WTC11 (cell line): Measurements from ENCODE around the gene OR4E1. TPM values are rescaled to one million over a fixed set of nuclear protein-coding genes. Genes with fewer than 3 reads are reported as not detected.

Source experiments
- ATAC-seq: fragments of 200-7000 bp; cut with Tn5 transposase; 2 replicates; pipeline ENCODE4 v1.10.0; 2021; ENCODE audit warnings: mild to moderate bottlenecking, moderate library complexity
- CTCF ChIA-PET: fragments of 300-600 bp; sonication (Branson Sonifier 250); formaldehyde crosslinking; loops from one replicate; lab custom pipeline; 2021; ENCODE audit warnings: antibody characterized with exemption; lab: Charles Lee
- POLR2A ChIA-PET: fragments of 350-600 bp; sonication (Branson Sonifier 250); formaldehyde crosslinking; loops from one replicate; lab custom pipeline; 2021; ENCODE audit warnings: antibody characterized with exemption; lab: Charles Lee
- DNase-seq: peaks from one replicate; pipeline ENCODE4 v3.0.0; 2021; ENCODE audit warnings: low spot score
- H3K27ac Mint-ChIP-seq: 2 replicates; pipeline ENCODE4 v1.8.0; 2021; ENCODE audit warnings: mixed read lengths
- H3K27me3 Mint-ChIP-seq: 2 replicates; pipeline ENCODE4 v1.8.0; 2021; ENCODE audit warnings: low read depth, mild to moderate bottlenecking, moderate library complexity, mixed read lengths
- H3K36me3 Mint-ChIP-seq: 2 replicates; pipeline ENCODE4 v1.8.0; 2021; ENCODE audit warnings: mixed read lengths
- H3K4me1 Mint-ChIP-seq: 2 replicates; pipeline ENCODE4 v1.8.0; 2022; ENCODE audit warnings: mixed read lengths
- H3K4me3 Mint-ChIP-seq: 2 replicates; pipeline ENCODE4 v1.8.0; 2021; ENCODE audit warnings: mild to moderate bottlenecking, moderate library complexity, mixed read lengths
- H3K9me3 Mint-ChIP-seq: 2 replicates; pipeline ENCODE4 v1.8.0; 2021; ENCODE audit warnings: mixed read lengths
- ATF6 ChIP-seq: sonication (generic); formaldehyde crosslinking; IDR thresholded peaks from 2 replicates; pipeline ENCODE4 v1.8.1; 2023; ENCODE audit warnings: mild to moderate bottlenecking, missing genetic modification reagents
- CREB1 ChIP-seq: sonication (generic); formaldehyde crosslinking; IDR thresholded peaks from 2 replicates; pipeline ENCODE4 v1.8.0; 2023; ENCODE audit warnings: mild to moderate bottlenecking, missing genetic modification reagents
- CTCF ChIP-seq: fragments of 200-600 bp; IDR thresholded peaks from 2 replicates; pipeline ENCODE4 v1.8.0; 2022; ENCODE audit warnings: antibody characterized with exemption
- ESRRA ChIP-seq: sonication (generic); formaldehyde crosslinking; IDR thresholded peaks from 2 replicates; pipeline ENCODE4 v1.8.1; 2022; ENCODE audit warnings: mild to moderate bottlenecking, missing genetic modification reagents, borderline replicate concordance
- FOXP1 ChIP-seq: sonication (generic); formaldehyde crosslinking; IDR thresholded peaks from 2 replicates; pipeline ENCODE4 v1.8.0; 2022; ENCODE audit warnings: missing genetic modification reagents, mild to moderate bottlenecking, moderate library complexity, borderline replicate concordance
- GRHL2 ChIP-seq: fragments of 250-450 bp; sonication (Bioruptor Pico); IDR thresholded peaks from 2 replicates; pipeline ENCODE4 v1.8.0; 2022; ENCODE audit warnings: mild to moderate bottlenecking, moderate library complexity; ENCODE audit not compliant: insufficient replicate concordance, severe bottlenecking
- JUN ChIP-seq: sonication (generic); formaldehyde crosslinking; IDR thresholded peaks from 2 replicates; pipeline ENCODE4 v1.8.0; 2023; ENCODE audit warnings: mild to moderate bottlenecking, missing genetic modification reagents
- NFE2L1 ChIP-seq: sonication (generic); formaldehyde crosslinking; IDR thresholded peaks from 2 replicates; pipeline ENCODE4 v1.8.1; 2023; ENCODE audit warnings: missing genetic modification reagents
- NR1H2 ChIP-seq: sonication (generic); formaldehyde crosslinking; IDR thresholded peaks from 2 replicates; pipeline ENCODE4 v1.9.0; 2021; ENCODE audit warnings: mild to moderate bottlenecking, moderate library complexity, missing genetic modification reagents
- NR2C2 ChIP-seq: sonication (generic); formaldehyde crosslinking; IDR thresholded peaks from 2 replicates; pipeline ENCODE4 v1.8.0; 2022; ENCODE audit warnings: mild to moderate bottlenecking, missing genetic modification reagents
- NR3C1 ChIP-seq: sonication (generic); formaldehyde crosslinking; conservative IDR thresholded peaks from 2 replicates; pipeline ENCODE4 v1.8.1; 2023; ENCODE audit warnings: low read depth, mild to moderate bottlenecking, missing genetic modification reagents
- PRRX2 ChIP-seq: fragments of 250-450 bp; sonication (Bioruptor Pico); IDR thresholded peaks from 2 replicates; pipeline ENCODE4 v1.8.0; 2021; ENCODE audit warnings: mild to moderate bottlenecking
- RELA ChIP-seq: sonication (generic); formaldehyde crosslinking; IDR thresholded peaks from 2 replicates; pipeline ENCODE4 v1.8.1; 2022; ENCODE audit warnings: missing genetic modification reagents, mild to moderate bottlenecking, borderline replicate concordance
- RORB ChIP-seq: fragments of 250-450 bp; sonication (Bioruptor Pico); IDR thresholded peaks from 2 replicates; pipeline ENCODE4 v1.9.0; 2021; ENCODE audit warnings: mild to moderate bottlenecking
- SMAD4 ChIP-seq: sonication (generic); formaldehyde crosslinking; IDR thresholded peaks from 2 replicates; pipeline ENCODE4 v1.8.0; 2022; ENCODE audit warnings: mild to moderate bottlenecking, missing genetic modification reagents
- TCF7 ChIP-seq: sonication (generic); formaldehyde crosslinking; IDR thresholded peaks from 2 replicates; pipeline ENCODE4 v1.8.0; 2022; ENCODE audit warnings: mild to moderate bottlenecking, low read depth, missing genetic modification reagents, moderate library complexity
- ZNF317 ChIP-seq: sonication (generic); formaldehyde crosslinking; IDR thresholded peaks from 2 replicates; pipeline ENCODE4 v1.8.1; 2023; ENCODE audit warnings: low read depth, mild to moderate bottlenecking, moderate library complexity, missing genetic modification reagents, borderline replicate concordance
- ZNF423 ChIP-seq: fragments of 250-450 bp; sonication (Bioruptor Pico); IDR thresholded peaks from 2 replicates; pipeline ENCODE4 v2.1.2; 2022; ENCODE audit warnings: mild to moderate bottlenecking, moderate library complexity
- total RNA-seq: library from RNA; stranded (reverse); gene quantifications from 3 replicates; pipeline ENCODE4 v1.2.3, GENCODE V29; 2021
- TF ChIP-seq, protein P1 (sequence below): sonication (generic); formaldehyde crosslinking; conservative IDR thresholded peaks from 2 replicates; pipeline ENCODE4 v1.8.1; 2023; ENCODE audit warnings: mild to moderate bottlenecking, low read depth, missing genetic modification reagents, moderate library complexity
- TF ChIP-seq, protein P2 (sequence below): fragments of 250-450 bp; sonication (Bioruptor Pico); IDR thresholded peaks from 2 replicates; pipeline ENCODE4 v2.1.2; 2022; ENCODE audit warnings: mild to moderate bottlenecking, moderate library complexity
- TF ChIP-seq, protein P3 (sequence below): sonication (generic); formaldehyde crosslinking; IDR thresholded peaks from 2 replicates; pipeline ENCODE4 v1.8.0; 2022; ENCODE audit warnings: mild to moderate bottlenecking, missing genetic modification reagents

The OR4E1 gene
- total RNA-seq, 1 experiment from 2014 or later = not detected

DNA sequence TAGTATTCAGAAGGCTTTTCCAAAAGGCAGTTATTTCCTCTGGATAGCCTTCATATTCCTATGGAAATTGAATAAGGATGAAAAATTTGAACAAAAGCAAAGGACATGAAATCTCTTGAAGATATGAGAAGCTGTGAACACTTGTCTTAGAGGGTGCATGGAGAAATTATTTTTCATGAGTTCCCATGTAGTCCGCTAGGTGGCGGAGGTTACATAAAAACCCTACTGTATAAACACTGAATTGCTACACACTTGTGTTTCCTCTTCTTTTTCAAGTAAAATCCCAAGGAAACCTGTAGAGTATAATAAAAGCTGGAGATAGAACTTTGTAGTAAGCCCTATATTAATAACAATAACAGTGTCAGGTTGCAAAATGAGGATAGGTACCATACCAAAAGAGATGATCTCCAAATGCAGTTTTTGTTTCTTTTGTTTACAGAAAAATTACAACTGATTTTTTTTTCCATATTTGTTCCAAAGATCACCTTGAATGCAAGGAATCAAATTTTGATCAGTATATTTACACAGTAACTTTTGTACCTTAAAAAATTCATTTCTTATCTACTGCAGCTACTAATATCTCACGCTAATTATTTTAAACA is 37.8 kb upstream of the OR4E1 start:
- TF ChIP-seq ZNF423 (CRISPR knock-in tag) (no peak), CTCF (peak; percentile 64), RORB (CRISPR knock-in tag) (no peak), RELA (CRISPR knock-in tag) (no peak)
- TF ChIP-seq, all 79 proteins: peak for 1
- no peaks in the 10 kb centered on the region for H3K4me1 Mint-ChIP-seq
- CTCF ChIA-PET = interaction anchor here (0.6 to 7.8 kb wide), 16 partner anchors 9 to 395 kb away, joined by 3 to 74 read pairs (median 3); no protein-coding TSS in a partner anchor
- H3K9me3 Mint-ChIP-seq = peaks cover 23% of the 10 kb centered on the region
- no peak overlapping the region for H3K4me3 Mint-ChIP-seq
- POLR2A ChIA-PET = no interaction called here
- no peaks in the 10 kb centered on the region for H3K36me3 Mint-ChIP-seq
- ATAC-seq (peak; percentile 59; the same call in 1 of the 2 replicates), DNase-seq (no peak)
- no peak overlapping the region for H3K27ac Mint-ChIP-seq
- H3K27me3 Mint-ChIP-seq = peaks cover 16% of the 10 kb centered on the region

GRCh38 chr14:21704338-21704737 is 30.7 kb upstream of the OR4E1 start:
- no peak overlapping the region for H3K4me3 Mint-ChIP-seq
- TF ChIP-seq ZNF423 (CRISPR knock-in tag) (no peak), NR2C2 (CRISPR knock-in tag) (no peak), ZNF317 (CRISPR knock-in tag) (no peak), PRRX2 (no peak), NFE2L1 (CRISPR knock-in tag) (no peak), SMAD4 (CRISPR knock-in tag) (no peak), ESRRA (CRISPR knock-in tag) (no peak), JUN (CRISPR knock-in tag) (no peak), TCF7 (CRISPR knock-in tag) (no peak), CTCF (no peak), FOXP1 (CRISPR knock-in tag) (no peak), ATF6 (CRISPR knock-in tag) (no peak), NR1H2 (CRISPR knock-in tag) (no peak), GRHL2 (CRISPR knock-in tag) (no peak), NR3C1 (CRISPR knock-in tag) (no peak), CREB1 (CRISPR knock-in tag) (no peak)
- TF ChIP-seq, protein P1, sequence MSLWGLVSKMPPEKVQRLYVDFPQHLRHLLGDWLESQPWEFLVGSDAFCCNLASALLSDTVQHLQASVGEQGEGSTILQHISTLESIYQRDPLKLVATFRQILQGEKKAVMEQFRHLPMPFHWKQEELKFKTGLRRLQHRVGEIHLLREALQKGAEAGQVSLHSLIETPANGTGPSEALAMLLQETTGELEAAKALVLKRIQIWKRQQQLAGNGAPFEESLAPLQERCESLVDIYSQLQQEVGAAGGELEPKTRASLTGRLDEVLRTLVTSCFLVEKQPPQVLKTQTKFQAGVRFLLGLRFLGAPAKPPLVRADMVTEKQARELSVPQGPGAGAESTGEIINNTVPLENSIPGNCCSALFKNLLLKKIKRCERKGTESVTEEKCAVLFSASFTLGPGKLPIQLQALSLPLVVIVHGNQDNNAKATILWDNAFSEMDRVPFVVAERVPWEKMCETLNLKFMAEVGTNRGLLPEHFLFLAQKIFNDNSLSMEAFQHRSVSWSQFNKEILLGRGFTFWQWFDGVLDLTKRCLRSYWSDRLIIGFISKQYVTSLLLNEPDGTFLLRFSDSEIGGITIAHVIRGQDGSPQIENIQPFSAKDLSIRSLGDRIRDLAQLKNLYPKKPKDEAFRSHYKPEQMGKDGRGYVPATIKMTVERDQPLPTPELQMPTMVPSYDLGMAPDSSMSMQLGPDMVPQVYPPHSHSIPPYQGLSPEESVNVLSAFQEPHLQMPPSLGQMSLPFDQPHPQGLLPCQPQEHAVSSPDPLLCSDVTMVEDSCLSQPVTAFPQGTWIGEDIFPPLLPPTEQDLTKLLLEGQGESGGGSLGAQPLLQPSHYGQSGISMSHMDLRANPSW (CRISPR knock-in tag) = no peak
- TF ChIP-seq, protein P2, sequence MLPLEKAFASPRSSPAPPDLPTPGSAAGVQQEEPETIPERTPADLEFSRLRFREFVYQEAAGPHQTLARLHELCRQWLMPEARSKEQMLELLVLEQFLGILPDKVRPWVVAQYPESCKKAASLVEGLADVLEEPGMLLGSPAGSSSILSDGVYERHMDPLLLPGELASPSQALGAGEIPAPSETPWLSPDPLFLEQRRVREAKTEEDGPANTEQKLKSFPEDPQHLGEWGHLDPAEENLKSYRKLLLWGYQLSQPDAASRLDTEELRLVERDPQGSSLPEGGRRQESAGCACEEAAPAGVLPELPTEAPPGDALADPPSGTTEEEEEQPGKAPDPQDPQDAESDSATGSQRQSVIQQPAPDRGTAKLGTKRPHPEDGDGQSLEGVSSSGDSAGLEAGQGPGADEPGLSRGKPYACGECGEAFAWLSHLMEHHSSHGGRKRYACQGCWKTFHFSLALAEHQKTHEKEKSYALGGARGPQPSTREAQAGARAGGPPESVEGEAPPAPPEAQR (CRISPR knock-in tag) = no peak
- TF ChIP-seq, protein P3, sequence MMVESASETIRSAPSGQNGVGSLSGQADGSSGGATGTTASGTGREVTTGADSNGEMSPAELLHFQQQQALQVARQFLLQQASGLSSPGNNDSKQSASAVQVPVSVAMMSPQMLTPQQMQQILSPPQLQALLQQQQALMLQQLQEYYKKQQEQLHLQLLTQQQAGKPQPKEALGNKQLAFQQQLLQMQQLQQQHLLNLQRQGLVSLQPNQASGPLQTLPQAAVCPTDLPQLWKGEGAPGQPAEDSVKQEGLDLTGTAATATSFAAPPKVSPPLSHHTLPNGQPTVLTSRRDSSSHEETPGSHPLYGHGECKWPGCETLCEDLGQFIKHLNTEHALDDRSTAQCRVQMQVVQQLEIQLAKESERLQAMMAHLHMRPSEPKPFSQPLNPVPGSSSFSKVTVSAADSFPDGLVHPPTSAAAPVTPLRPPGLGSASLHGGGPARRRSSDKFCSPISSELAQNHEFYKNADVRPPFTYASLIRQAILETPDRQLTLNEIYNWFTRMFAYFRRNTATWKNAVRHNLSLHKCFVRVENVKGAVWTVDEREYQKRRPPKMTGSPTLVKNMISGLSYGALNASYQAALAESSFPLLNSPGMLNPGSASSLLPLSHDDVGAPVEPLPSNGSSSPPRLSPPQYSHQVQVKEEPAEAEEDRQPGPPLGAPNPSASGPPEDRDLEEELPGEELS (CRISPR knock-in tag) = no peak
- H3K4me1 Mint-ChIP-seq = no peaks in the 10 kb centered on the region

More at GRCh38 chr14:21704338-21704737, 30.7 kb upstream of the OR4E1 start:
- Mint-ChIP-seq H3K36me3 (no peaks in the 10 kb centered on the region), H3K9me3 (peaks cover 27% of the 10 kb centered on the region), H3K27ac (no peak overlapping the region), H3K27me3 (peaks cover 8% of the 10 kb centered on the region)
- CTCF ChIA-PET = interaction anchor here (0.9 to 1.1 kb wide), 2 partner anchors 10 to 19 kb away, joined by 3 to 6 read pairs; no protein-coding TSS in a partner anchor
- DNase-seq (no peak), ATAC-seq (no peak)
- POLR2A ChIA-PET = no interaction called here
